GM18499 (cell line): ENCODE results near the gene SMIM28.
"Not testable (repeated sequence)": the region's sequence is repeated elsewhere in the genome, so short reads cannot be mapped to it uniquely, and the experiment has no call there.

Experiments
- ATAC-seq: cut with Tn5 transposase; IDR thresholded peaks from one replicate; pipeline ENCODE4 v1.9.1; 2021; ENCODE audit warnings: moderate number of reproducible peaks; ENCODE audit not compliant: insufficient read depth, unreplicated experiment

The SMIM28 gene

DNA sequence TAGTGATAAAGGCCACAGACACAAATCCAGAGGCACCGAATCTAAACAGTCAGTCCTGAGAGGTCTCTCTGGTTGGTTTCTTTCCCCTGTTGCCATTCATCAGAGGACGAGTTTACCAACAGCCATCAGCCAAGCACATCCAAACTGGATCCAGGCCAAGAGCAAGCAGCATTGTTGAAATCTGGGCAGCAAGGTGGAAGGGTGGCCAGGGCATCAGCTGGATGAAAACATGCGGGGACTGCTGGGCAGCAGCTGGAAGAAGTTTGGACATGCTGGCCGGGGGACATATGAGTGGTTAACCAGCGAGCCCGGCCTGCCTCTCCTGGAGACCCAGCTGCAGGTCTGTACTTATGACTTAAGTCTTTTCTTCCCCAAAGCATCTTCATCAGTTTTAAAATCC lies at the start of gene SMIM28:
Gene SMIM28, plus strand, starts transcription at position 62 of the 400 bp plus-strand sequence. Its CDS starts 168 bp downstream, at position 230.
- ATAC-seq = no peak

DNA sequence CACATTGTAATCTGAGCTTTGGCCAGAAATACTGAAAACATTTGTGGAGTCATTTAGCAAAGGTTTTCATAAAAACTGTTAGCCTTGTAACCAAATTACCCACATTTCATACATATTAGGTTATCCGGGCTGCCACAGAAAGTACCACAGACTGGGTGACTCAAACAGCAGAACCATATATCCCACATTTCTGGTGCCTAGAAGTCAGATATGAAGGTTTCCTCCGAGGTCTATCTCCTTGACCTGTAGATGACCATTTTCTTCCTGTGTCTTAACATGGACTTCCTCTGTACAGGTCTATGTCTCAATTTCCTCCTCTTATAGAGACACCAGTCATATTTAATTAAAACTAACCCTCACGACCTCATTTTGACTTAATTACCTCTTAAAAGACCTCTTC lies 49.5 kb upstream of the SMIM28 start:
- ATAC-seq = no peak

DNA sequence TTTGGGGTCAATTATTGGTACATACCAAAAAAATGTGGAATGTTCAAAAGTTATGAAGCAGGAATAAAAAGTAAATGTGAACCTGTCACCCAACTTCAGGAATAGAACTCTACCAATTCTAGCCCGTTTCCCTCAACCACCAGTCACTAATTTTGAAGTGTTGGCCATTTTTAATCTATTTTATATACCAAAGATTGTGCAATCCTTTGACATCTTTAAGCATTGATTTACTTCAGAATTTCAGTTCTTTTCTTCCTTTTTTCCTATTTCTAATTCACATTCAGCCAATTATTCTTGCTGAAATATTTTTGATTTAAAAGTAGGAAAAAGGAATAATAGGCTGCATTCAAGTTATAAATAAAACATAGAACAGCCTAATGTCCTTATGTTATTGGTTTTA lies 46.9 kb upstream of the SMIM28 start:
- ATAC-seq = no peak

DNA sequence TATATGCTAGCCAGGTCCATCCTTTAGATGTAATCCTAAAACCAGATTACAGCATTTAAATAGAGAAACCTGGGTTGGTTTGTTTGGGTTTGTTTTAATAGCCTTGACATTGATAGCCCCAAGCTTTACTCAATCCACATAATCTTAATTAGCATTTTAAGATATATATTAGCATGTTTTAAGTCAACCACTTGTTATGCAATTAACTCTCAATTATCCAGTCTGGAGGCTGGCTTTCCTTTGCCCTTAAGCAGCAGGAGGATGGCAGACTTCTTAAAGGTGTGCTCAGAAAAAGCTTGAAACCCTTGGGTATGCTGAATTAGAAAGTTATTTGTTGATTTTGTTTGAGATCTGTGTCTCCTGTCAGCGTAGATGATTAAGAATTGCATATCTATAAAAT lies 46.3 kb upstream of the SMIM28 start:
- no peak for ATAC-seq

DNA sequence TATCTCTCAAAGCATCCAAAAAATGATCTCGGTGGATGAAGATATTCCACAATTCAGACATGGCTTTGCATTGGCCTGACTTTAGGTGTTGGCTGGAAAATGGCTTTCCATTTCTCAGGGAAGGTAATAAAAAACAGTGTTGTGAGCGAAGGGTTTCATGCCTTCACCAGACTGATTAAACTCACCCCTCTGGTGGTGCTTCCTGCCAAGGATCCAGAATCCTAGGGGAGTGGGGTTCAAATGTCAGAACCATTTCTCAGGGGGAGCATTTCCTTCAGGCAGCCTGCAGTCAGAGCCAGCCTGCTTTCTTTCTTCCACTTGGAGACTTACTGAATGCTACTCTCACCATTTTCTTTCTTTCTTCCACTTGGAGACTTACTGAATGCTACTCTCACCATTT lies 45.7 kb upstream of the SMIM28 start:
- no peak for ATAC-seq

DNA sequence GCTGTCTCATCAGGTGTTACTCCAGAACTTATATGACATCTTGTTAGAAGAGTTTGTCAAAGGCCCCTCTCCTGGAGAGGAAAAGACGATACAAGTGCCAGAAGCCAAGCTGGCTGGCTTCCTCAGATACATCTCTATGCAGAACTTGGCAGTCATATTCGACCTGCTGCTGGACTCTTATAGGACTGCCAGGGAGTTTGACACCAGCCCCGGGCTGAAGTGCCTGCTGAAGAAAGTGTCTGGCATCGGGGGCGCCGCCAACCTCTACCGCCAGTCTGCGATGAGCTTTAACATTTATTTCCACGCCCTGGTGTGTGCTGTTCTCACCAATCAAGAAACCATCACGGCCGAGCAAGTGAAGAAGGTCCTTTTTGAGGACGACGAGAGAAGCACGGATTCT lies 43.7 kb upstream of the SMIM28 start:
- no peak for ATAC-seq

DNA sequence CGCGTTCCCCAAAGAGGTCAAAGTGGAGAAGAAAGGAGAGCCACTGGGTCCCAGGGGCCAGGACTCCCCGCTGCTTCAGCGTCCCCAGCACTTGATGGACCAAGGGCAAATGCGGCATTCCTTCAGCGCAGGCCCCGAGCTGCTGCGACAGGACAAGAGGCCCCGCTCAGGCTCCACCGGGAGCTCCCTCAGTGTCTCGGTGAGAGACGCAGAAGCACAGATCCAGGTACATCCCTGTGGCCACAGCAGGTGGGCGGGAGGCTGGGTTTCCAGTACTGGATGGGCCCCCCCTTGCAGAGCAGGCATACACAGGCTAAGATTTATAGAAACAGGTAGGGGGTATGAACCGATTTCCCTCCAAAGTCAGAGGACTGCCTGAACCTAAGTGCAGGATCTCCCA lies 42.7 kb upstream of the SMIM28 start:
- no peak for ATAC-seq

DNA sequence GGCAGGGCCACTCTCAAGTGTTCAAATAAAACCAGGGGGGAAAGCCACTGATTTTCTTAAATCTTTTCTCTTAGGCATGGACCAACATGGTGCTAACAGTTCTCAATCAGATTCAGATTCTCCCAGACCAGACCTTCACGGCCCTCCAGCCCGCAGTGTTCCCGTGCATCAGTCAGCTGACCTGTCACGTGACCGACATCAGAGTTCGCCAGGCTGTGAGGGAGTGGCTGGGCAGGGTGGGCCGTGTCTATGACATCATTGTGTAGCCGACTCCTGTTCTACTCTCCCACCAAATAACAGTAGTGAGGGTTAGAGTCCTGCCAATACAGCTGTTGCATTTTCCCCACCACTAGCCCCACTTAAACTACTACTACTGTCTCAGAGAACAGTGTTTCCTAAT lies 41.5 kb upstream of the SMIM28 start:
- ATAC-seq = no peak

DNA sequence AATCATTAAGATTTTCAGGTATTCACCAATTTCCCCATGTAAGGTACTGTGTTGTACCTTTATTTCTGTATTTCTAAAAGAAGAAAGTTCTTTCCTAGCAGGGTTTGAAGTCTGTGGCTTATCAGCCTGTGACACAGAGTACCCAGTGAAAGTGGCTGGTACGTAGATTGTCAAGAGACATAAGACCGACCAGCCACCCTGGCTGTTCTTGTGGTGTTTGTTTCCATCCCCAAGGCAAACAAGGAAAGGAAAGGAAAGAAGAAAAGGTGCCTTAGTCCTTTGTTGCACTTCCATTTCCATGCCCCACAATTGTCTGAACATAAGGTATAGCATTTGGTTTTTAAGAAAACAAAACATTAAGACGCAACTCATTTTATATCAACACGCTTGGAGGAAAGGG lies 40.6 kb upstream of the SMIM28 start:
- no peak for ATAC-seq

DNA sequence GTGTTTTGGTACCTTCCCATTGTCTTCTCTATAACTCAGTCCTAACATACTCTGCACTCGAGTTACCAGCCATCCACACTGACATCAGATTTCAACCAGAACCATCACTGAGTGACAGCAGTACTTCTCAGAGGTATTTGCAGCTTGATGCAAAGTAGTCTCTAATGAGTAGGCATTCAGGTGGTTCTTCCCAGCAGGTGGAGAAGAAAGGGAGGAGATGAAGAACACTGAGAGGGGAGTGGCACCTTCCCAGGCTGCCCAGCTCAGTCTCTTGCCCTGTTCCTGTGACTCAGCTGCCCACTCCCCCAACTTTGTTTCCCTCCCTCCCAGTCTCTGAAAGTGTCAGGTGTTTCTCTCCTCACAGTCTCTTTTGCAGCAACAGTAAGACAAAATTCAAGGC lies 38.7 kb upstream of the SMIM28 start:
- ATAC-seq = no peak

DNA sequence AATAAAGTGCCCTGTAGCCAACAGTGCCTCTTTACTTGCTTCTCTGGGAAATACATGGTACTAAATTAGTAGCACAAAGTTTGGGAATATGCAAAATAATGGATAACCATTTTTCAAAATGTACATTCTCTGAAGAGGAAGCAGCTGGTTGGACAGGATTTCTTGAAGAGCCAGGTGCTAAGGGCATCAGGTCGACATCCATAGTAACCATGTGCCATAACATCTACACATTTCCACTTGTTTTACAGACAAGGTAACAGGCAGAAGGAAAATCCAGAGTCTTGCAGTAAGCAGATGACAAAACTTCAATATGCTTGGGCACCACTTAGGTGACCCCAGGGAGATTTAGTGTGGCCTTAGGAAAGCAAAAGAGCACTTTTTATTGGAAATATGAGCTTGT lies 36.5 kb upstream of the SMIM28 start:
- no peak for ATAC-seq

DNA sequence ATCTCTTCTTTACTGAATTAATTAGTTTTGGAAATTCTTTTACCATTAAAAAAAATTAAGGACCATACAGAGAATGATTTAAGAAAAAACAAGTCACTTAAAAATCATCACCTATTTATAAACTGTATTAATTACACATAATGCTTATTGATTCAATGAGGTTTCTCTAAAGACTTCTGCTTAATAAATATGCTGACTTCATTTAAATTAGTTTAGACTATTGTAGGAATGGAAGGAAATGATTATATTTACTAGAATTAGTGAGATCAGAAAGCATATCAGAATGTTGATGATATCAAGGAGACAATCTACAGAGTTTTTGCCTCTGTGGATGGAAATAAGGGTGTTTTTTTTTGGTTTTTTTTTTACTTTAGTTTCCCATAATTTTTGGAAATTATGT lies 34.6 kb upstream of the SMIM28 start:
- ATAC-seq = no peak

DNA sequence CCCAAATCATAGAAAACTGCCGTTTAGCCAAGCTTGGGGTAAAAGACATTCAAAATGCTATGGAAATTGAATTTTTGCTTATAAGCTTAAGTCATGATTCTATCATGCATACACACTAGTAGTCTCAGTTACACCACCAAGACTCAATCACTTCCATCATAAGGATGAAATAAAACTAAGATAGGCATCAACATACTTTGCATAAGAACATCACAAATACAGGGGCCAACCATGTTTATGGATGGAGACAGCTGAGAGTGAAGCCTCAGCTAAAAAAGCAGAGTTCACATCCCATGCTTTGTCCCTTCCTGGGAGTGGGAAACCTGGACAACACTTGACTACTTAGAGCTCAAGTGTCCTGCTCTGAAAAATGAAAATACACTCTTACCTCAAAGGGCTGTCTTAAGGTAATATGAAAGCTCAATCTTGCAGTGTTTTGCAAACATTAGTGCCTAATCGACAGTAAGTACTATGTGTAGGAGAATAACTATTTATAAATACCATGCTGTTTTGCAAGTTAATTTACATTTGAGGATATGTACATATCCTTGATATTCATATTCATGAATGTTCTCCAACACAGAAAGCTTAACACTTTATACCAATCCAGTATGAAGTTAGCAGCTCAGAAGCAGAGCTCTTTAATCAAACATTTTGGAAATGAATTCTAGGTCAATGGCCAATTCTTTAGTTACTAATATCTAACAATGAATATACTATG lies 32.0 kb upstream of the SMIM28 start:
- no peak for ATAC-seq

DNA sequence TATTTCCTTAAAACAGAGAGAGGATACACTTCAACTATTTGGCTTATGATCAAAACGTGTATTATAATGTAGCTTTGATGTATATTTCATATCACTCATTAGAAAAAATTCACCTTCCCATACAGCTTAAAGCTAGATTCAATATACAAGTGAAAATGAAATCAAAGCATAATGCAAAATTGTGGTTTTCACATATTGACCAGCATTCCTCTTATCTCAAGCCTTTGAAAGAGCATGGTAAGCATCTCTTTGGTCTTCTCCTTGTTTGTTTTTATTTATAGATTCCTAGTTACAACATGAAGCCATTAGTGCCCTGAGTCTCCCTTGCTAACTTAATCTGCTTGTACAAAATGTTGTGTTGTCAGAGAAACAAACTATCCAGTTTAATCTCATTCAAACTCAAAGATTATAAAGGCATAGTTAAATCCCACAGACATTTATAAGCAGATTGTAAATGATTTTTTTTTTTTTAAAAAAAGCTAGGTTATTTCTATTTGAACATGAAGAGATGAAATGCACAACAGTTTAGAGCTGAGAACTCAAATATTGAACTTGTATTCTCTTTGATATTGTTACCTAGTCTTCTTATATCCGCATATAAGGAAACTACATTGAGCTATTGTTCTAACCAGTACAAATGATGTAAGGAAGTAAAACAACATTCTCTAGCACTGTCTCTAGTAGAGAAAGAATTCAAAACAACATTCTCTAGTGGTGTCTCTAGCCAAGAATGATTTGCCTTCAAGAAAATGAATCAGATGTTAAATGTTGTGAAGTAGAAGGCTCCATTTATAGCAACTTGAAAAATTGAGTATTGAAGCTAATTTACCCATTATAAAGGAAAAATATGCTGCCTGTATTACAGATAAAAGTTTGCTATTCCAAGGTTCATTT lies 31.2 kb upstream of the SMIM28 start:
- no peak for ATAC-seq

DNA sequence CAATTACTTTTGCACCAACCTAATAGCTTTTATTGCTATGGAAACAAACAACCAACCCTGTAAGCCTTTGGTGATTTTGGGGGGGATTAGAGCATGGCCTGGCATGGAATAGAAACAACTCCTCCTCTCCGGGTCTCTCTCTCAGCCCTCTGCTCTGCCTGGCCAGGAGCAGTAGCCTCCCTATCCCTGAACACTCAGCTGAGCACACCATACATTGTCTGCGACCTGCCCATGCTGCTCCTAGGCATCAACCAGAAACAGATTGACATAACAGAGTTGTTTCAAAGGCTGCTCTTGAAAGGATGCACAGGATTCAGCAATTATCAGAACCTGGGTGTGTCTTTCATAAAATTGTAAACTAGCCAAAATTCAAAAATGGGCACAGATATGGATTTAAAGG lies 29.8 kb upstream of the SMIM28 start:
- no peak for ATAC-seq

DNA sequence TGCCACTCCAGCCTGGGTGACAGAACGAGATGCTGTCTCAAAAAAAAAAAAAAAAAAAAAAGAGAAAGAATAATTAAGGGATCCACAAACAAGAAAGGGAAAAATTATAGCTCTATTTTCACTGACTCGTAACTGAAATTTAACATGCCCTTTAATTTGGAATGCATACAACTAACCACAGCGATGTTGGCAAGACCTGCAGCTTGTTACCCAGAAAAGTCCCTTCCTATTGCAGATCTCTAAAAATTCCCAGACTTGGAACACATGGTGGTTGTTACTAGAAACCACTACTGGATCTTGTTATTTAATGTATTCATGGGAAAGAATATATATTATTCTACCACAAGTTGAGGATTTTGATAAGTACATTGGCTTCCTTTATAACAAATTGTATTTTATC lies 27.8 kb upstream of the SMIM28 start:
- no peak for ATAC-seq

DNA sequence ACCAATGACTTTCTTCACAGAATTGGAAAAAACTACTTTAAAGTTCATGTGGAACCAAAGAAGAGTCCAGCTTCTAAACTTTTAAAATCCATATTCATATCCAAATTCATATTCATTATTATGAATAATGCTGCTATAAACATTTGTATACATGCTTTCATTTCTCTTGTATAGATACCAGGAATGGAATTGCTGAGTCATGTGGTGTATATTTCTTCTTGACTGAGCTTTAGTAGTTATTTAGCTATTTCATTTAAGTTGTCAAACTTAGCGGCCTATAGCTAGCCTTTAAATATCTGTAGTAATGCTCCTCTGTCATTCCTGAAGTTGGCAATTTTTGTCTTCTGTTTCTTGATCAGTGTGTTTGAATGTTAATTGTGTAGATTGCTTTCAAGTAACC lies 19.8 kb upstream of the SMIM28 start:
- ATAC-seq = no peak

DNA sequence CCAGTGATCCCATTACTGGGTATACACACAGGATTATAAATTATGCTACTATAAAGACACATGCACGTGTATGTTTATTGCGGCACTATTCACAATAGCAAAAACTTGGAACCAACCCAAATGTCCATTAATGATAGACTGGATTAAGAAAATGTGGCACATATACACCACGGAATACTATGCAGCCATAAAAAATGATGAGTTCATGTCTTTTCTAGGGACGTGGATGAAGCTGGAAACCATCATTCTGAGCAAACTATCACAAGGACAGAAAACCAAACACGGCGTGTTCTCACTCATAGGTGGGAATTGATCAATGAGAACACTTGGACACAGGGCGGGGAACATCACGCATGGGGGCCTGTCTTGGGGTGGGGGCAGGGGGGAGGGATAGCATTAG lies 9.0 kb upstream of the SMIM28 start:
- ATAC-seq = not testable (repeated sequence)

DNA sequence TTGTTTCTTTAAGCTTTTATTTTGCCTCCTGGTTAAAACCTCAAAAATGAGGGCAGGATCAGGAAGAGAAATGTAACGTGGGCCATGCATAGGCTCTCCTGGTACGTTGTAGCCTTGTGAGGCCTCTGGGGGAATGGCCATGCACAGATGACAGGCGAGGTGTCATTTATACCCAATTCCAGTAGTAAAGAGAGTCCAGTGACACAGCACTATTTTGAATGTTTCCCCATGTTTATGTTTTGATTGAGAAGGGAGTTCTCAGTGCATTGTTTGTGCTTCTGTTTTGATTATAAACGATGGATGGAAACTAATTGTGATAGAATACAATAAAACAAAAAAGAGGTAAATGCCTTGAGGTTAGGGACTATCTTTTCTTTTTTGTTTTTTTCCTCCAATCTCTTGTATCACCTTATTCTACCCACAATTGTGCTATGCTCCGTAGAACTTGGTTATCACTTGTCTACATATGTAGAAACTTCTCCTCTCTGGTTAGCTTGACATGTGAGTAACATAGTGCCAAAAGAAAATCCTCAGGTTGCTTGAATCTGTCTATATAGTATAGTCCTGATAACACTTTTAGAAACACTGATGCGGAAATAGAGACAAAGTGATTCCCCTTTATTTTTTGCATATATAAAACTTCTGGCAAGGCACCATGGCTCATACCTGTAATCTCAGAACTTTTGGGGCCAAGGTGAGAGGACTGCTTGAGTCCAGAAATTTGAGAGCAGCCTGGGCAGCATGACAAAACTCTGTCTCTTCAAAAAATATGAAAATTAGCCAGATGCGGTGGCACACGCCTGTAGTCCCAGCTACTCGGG lies 6.9 kb upstream of the SMIM28 start:
- no peak for ATAC-seq

DNA sequence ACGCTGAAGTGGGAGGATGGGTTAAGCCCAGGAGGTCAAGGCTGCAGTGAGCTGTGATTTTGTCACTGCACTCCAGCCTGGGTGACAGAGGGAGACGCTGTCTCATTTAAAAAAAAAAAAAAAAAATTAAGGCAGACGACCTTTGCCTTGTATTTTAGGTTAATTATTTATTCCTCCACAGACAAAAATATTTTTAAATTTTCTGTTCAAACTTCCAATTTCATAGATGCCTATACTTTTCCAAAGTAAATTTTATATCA lies 6.3 kb upstream of the SMIM28 start:
- no peak for ATAC-seq

DNA sequence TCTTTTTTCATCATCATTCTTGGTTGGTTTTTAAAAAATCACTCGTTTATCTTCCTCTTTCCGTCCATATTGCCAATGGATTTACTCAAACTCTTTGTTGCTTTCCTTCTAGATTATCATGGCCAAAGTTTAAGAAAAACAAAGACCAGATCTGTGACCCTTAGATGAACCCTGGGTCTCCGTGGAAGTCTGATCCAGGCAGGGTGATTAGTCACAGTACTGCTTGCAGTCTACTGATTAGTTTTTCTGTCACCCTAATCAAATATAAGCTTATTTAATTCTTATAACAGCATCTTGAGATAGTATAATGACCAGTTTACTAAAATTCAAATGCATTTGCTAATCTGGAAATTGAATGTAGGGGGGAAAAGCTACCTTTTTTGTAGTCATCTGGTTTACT lies 6.0 kb upstream of the SMIM28 start:
- ATAC-seq = no peak
